HuH-7 (cell line): ENCODE data around the gene DISP2.

Experiments
- DNase-seq: peaks from one replicate; pipeline ENCODE4 v3.0.0; 2011; ENCODE audit warnings: low spot score

DISP2 gene

GRCh38 chr15:40325700-40326099, 32.3 kb upstream of the DISP2 start:
- DNase-seq: no peak

GRCh38 chr15:40327457-40327856, 30.6 kb upstream of the DISP2 start:
- no peak for DNase-seq

- DNase-seq: no peak
These were observed 29.8 kb upstream of the DISP2 start for GRCh38 chr15:40328176-40328575.

GRCh38 chr15:40328751-40329150, 29.3 kb upstream of the DISP2 start:
- DNase-seq: no peak

GRCh38 chr15:40329804-40330203, 28.2 kb upstream of the DISP2 start:
- no peak for DNase-seq

GRCh38 chr15:40330368-40330836, 27.6 kb upstream of the DISP2 start:
- no peak for DNase-seq

- DNase-seq: no peak
These were observed 27.0 kb upstream of the DISP2 start for GRCh38 chr15:40331026-40331425.

GRCh38 chr15:40331637-40332036, 26.4 kb upstream of the DISP2 start:
- DNase-seq: no peak

GRCh38 chr15:40332113-40332781, 25.8 kb upstream of the DISP2 start:
- DNase-seq: no peak

- DNase-seq: no peak
These were observed 24.0 kb upstream of the DISP2 start for GRCh38 chr15:40333922-40334492.

- no peak for DNase-seq
These were observed 23.5 kb upstream of the DISP2 start for GRCh38 chr15:40334541-40334940.

- DNase-seq: no peak
These were observed 22.9 kb upstream of the DISP2 start for GRCh38 chr15:40334941-40335795.

GRCh38 chr15:40335938-40336743, 21.9 kb upstream of the DISP2 start:
- DNase-seq: no peak

- DNase-seq: peak; percentile 64
These were observed 21.3 kb upstream of the DISP2 start for GRCh38 chr15:40336744-40337122.

- DNase-seq: no peak
These were observed 20.4 kb upstream of the DISP2 start for GRCh38 chr15:40337597-40337996.

- peak; percentile 93 for DNase-seq
These were observed 19.9 kb upstream of the DISP2 start for GRCh38 chr15:40338041-40338657.

GRCh38 chr15:40338921-40339620, 18.9 kb upstream of the DISP2 start:
- DNase-seq: no peak

GRCh38 chr15:40339621-40339945, 18.4 kb upstream of the DISP2 start:
- no peak for DNase-seq

GRCh38 chr15:40340038-40340739, 17.8 kb upstream of the DISP2 start:
- DNase-seq: peak; percentile 35

GRCh38 chr15:40340740-40341400, 17.1 kb upstream of the DISP2 start, which contains the start of gene CCDC9B:
Gene CCDC9B, minus strand, starts transcription at chr15:40340939. Its CDS starts 120 bp downstream, at chr15:40340819.
- DNase-seq: peak; percentile 77
